COR-L47 (cell line): ENCODE results near the gene TUBGCP2.

Source experiments
- DNase-seq: peaks from one replicate; lab custom pipeline; 2025; lab: John Stamatoyannopoulos, UW

Gene TUBGCP2

GRCh38 chr10:133343558-133343957 is 34.9 kb upstream of the TUBGCP2 start:
- no peak for DNase-seq

GRCh38 chr10:133342942-133343341 is 34.3 kb upstream of the TUBGCP2 start:
- DNase-seq = no peak

GRCh38 chr10:133341983-133342382 is 33.3 kb upstream of the TUBGCP2 start:
- no peak for DNase-seq

- no peak for DNase-seq
Measured at GRCh38 chr10:133339708-133340380, 31.2 kb upstream of the TUBGCP2 start.

- no peak for DNase-seq
Measured at GRCh38 chr10:133338080-133339071, 29.7 kb upstream of the TUBGCP2 start.

- no peak for DNase-seq
Measured at GRCh38 chr10:133337370-133337725, 28.7 kb upstream of the TUBGCP2 start.

GRCh38 chr10:133336577-133337369 is 28.1 kb upstream of the TUBGCP2 start, which contains the start of gene CALY:
TSS of gene CALY (minus strand) at chr10:133336896. CDS start at chr10:133328989, 7,907 bp downstream.
- DNase-seq = no peak

- no peak for DNase-seq
Measured at GRCh38 chr10:133336118-133336576, 27.5 kb upstream of the TUBGCP2 start.

GRCh38 chr10:133335246-133336117 is 26.8 kb upstream of the TUBGCP2 start:
- DNase-seq = no peak

- DNase-seq = no peak
Measured at GRCh38 chr10:133334503-133335245, 26.0 kb upstream of the TUBGCP2 start.

GRCh38 chr10:133332936-133333699 is 24.4 kb upstream of the TUBGCP2 start:
- no peak for DNase-seq

- peak; percentile 50 for DNase-seq
Measured at GRCh38 chr10:133329491-133330202, 21.0 kb upstream of the TUBGCP2 start.

GRCh38 chr10:133328358-133329343 is 20.0 kb upstream of the TUBGCP2 start:
- DNase-seq = no peak

- DNase-seq = no peak
Measured at GRCh38 chr10:133327651-133328357, 19.1 kb upstream of the TUBGCP2 start.

GRCh38 chr10:133326745-133327650 is 18.3 kb upstream of the TUBGCP2 start:
- DNase-seq = no peak

- DNase-seq = no peak
Measured at GRCh38 chr10:133326223-133326551, 17.5 kb upstream of the TUBGCP2 start.
